ENCODE measurements around the gene NXPH3. TPM values are rescaled to one million over a fixed set of nuclear protein-coding genes. Genes with fewer than 3 reads are reported as not detected.

The NXPH3 gene
- total RNA-seq, 8 experiments from 2014 or later = 0.16 to 1.3 (median 0.39) TPM

DNA sequence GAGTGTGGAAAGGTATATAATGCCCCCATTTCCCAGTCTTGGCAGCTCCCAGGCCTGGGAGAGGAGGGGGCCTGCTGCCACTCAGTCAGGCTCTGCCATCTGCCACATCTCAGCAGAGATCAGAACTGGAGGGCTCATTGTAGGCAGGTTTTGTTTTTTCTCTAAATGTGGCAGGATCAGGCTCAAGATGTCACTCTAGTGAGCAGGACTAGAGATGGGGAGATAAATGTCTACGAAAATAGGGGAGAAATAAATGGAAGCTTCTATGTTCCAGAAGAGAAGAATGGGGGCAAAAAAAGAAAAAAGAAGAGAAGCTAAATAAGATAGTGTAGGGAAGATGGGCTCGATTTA, 13.9 kb downstream of the NXPH3 start:
- in situ Hi-C loops (cut with MboI; ENCODE audit: low pct_unique_long_range_greater_than_20kb in 2 of 9, low sequenced_read_pairs in 9 of 9, unreplicated experiment in 9 of 9) = no loop called here

GRCh38 chr17:49590874-49591273, 15.2 kb downstream of the NXPH3 start:
- no peaks in the 10 kb centered on the region for H3K4me1 ChIP-seq (replicated peaks in 1 of 2)
- no peak overlapping the region for H3K27ac ChIP-seq
- in situ Hi-C loops (cut with MboI; ENCODE audit: low pct_unique_long_range_greater_than_20kb in 2 of 9, low sequenced_read_pairs in 9 of 9, unreplicated experiment in 9 of 9) = no loop called here
- no peak for ATAC-seq (replicated peaks in 6 of 8)
- WGBS, 10 experiments = 100% methylated on average over 1 to 4 of the region's 4 CpGs; no CpG with 5 or more reads in 3 of the 10 experiments
- no peak overlapping the region for H3K4me3 ChIP-seq

More for the DNA sequence above, 13.9 kb downstream of the NXPH3 start:
- WGBS, 10 experiments = 53 to 100% (median 82%) methylated on average over 1 to 2 of the region's 2 CpGs
- H3K27ac ChIP-seq = no peak overlapping the region
- no peak overlapping the region for H3K4me3 ChIP-seq
- H3K4me1 ChIP-seq (replicated peaks in 1 of 2) = no peaks in the 10 kb centered on the region
- no peak for ATAC-seq (replicated peaks in 6 of 8)

DNA sequence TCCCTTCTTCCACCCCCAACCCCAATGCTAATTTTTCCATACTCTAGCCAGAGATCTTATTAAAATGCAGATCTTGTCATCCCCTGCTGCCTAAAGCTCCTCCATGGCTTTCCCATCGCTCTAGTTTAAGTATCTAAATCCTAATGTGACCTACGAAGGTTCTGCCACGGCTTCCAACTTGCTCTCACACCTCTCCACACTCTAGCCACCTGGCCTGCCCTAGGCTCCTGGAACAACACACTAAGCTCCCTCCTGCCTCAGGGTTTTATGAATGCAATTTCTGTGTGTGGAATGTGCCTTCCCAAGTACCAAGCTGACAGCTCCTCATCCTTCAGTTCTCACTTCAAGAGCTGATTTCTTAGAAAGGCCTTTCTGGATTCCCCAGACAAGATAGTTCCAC, 16.6 kb downstream of the NXPH3 start:
- 54 to 80% (median 60%) methylated on average over 1 to 3 of the region's 3 CpGs; no CpG with 5 or more reads in 7 of the 10 experiments for WGBS, 10 experiments
- Histone ChIP-seq H3K4me3 (no peak overlapping the region), H3K27ac (no peak overlapping the region), H3K4me1 (replicated peaks in 1 of 2) (no peaks in the 10 kb centered on the region)
- in situ Hi-C loops (cut with MboI; ENCODE audit: low pct_unique_long_range_greater_than_20kb in 2 of 9, low sequenced_read_pairs in 9 of 9, unreplicated experiment in 9 of 9) = no loop called here
- ATAC-seq (replicated peaks in 6 of 8) = no peak

DNA sequence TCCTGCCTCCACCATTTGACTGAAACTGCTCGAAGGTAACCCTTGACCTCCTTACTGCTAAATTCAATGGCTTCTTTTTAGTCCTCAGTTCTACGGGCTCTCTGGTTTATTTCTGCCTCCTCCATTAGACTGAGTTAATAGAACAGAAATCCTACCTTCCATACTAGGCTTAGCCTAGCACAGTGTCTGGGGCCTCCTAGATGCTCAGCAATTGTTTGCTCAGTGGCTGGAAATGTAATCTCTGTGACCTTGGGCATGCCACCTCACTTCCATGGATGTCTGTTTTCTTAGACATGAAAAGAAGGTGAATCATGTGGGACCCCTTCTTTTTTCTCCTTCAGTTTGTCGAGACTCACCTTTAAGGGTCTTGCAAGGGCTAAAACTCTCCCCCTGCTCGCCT, 19.7 kb downstream of the NXPH3 start:
- no peak overlapping the region for H3K4me3 ChIP-seq
- H3K27ac ChIP-seq = no peak overlapping the region
- 78 to 100% (median 96%) methylated on average over 1 to 4 of the region's 4 CpGs; no CpG with 5 or more reads in 1 of the 10 experiments for WGBS, 10 experiments
- no peak for ATAC-seq (replicated peaks in 6 of 8)
- H3K4me1 ChIP-seq (replicated peaks in 1 of 2) = no peaks in the 10 kb centered on the region
- in situ Hi-C loops (cut with MboI; ENCODE audit: low pct_unique_long_range_greater_than_20kb in 2 of 9, low sequenced_read_pairs in 9 of 9, unreplicated experiment in 9 of 9) = no loop called here

DNA sequence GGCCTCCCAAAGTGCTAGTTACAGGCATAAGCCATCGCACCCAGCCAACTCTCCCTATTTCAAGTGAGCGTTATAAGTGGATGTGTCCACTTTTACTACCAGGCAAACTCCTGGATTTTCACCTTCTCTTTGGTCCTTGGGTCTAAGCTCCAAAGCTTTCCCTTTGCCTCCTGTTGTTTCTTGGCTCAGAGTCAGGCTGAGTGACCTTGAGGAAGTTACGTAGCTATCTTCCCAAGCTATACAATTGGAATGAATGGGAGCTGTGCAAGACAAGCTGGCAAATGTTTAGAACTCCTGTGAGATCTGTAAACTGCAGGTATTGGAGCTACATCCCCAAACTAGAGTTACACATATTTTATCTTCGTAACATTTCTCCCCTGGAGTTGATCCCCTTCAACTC, 20.3 kb downstream of the NXPH3 start:
- H3K4me1 ChIP-seq (replicated peaks in 1 of 2) = no peaks in the 10 kb centered on the region
- in situ Hi-C loops (cut with MboI; ENCODE audit: low pct_unique_long_range_greater_than_20kb in 2 of 9, low sequenced_read_pairs in 9 of 9, unreplicated experiment in 9 of 9) = no loop called here
- 80 to 100% (median 100%) methylated on average over 1 to 3 of the region's 4 CpGs for WGBS, 10 experiments
- H3K27ac ChIP-seq = no peak overlapping the region
- no peak for ATAC-seq (replicated peaks in 6 of 8)
- H3K4me3 ChIP-seq = no peak overlapping the region

DNA sequence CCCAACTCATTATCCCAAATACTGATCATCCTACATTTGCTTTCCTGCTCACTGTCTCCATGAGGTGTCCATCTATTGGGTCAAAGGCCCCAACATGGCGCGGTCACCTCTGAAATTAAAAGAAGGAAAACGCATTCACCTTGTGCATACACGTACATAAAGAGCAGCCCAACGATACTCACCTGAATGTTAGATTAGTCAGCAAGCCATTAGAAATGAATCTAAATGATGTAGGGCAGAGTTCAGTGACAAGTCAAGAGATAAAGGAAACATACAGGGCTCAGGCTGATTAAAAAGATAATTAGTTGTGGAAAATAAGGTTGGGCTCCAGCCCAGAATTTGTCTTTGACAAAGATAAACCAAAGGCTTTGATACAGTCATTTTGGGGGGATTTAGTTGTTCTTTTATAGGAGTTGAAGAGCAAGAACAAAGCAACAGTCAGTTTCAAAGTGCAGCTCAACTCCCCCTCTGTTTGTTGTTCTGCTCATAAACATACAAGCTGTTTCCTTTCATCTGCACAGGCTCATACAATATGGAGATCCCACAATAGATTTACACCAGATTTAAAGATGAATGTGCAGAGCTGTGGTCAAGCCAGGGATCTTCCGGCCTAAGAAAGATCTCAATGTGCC, 21.1 kb downstream of the NXPH3 start:
- in situ Hi-C loops (cut with MboI; ENCODE audit: low pct_unique_long_range_greater_than_20kb in 2 of 9, low sequenced_read_pairs in 9 of 9, unreplicated experiment in 9 of 9) = no loop called here
- H3K27ac ChIP-seq = no peak overlapping the region
- no peak overlapping the region for H3K4me3 ChIP-seq
- no peaks in the 10 kb centered on the region for H3K4me1 ChIP-seq (replicated peaks in 1 of 2)
- 60 to 100% (median 90%) methylated on average over 1 to 6 of the region's 6 CpGs for WGBS, 10 experiments
- no peak for ATAC-seq (replicated peaks in 6 of 8)

DNA sequence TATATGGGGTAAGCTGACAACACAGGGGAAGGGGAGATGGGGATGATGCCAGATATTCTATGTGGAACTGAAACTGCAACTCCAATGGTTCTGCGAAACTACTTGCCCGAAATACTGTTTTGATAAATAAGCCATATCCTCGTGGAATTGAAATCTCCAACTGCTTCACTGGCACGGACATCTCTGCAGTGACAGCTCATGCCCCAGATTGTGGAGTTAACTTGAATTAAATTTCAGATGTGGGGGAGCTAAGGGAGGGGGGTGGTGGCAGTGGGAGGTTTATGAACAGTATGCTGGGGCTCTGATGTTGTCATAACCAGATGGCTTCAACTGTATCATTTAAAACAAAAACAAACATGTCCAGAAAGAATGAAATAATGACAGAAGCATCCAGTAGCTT, 21.8 kb downstream of the NXPH3 start:
- ATAC-seq (replicated peaks in 6 of 8) = no peak
- in situ Hi-C loops (cut with MboI; ENCODE audit: low pct_unique_long_range_greater_than_20kb in 2 of 9, low sequenced_read_pairs in 9 of 9, unreplicated experiment in 9 of 9) = no loop called here
- Histone ChIP-seq H3K4me3 (no peak overlapping the region), H3K27ac (no peak overlapping the region), H3K4me1 (replicated peaks in 1 of 2) (no peaks in the 10 kb centered on the region)
- 92 to 100% (median 95%) methylated on average over 1 to 4 of the region's 4 CpGs; no CpG with 5 or more reads in 5 of the 10 experiments for WGBS, 10 experiments

DNA sequence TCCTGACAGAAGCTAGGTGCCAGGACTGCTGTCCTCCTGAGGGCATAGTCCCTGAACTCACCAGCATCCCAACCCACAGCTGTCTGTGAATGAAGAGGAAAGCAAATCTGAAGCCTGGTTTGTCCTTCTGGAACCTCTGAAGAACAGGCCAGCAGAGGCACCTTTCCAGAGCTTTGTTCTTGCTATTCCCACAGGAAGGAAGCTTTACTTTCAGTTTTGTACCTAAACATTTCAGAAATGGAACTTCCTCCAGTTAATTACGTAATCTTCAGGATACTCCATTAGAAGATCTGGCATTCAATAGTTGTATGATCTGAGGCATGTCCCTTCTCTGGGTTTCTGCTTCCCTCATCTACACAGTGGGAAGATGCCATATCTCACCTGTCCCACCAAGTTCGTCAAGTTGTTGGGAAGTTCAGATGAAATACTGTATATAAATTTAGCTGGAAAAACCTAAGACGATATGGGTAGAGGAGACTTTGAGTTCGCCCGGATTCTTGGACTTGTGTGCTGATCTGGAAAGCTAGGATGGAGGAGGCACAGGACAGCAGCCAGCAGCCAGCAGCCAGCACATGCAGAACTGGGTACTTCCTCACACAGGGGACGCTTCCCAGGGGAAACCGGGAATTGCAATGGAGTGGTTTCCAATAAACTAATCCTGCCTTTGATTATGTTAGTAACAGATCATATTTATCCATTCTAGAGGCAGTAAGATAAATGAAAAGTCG, 22.4 kb downstream of the NXPH3 start:
- 67 to 100% (median 91%) methylated on average over 1 to 8 of the region's 8 CpGs for WGBS, 10 experiments
- no peak for ATAC-seq (replicated peaks in 6 of 8)
- in situ Hi-C loops (cut with MboI; ENCODE audit: low pct_unique_long_range_greater_than_20kb in 2 of 9, low sequenced_read_pairs in 9 of 9, unreplicated experiment in 9 of 9) = no loop called here
- no peaks in the 10 kb centered on the region for H3K4me1 ChIP-seq (replicated peaks in 1 of 2)
- no peak overlapping the region for H3K27ac ChIP-seq
- no peak overlapping the region for H3K4me3 ChIP-seq

- in situ Hi-C loops (cut with MboI; ENCODE audit: low pct_unique_long_range_greater_than_20kb in 2 of 9, low sequenced_read_pairs in 9 of 9, unreplicated experiment in 9 of 9) = no loop called here
- Histone ChIP-seq H3K4me1 (replicated peaks in 1 of 2) (no peaks in the 10 kb centered on the region), H3K27ac (no peak overlapping the region), H3K4me3 (no peak overlapping the region)
- 86 to 100% (median 100%) methylated on average over 1 to 3 of the region's 3 CpGs; no CpG with 5 or more reads in 3 of the 10 experiments for WGBS, 10 experiments
- no peak for ATAC-seq (replicated peaks in 6 of 8)
Observed at GRCh38 chr17:49598918-49599317, 23.2 kb downstream of the NXPH3 start.

DNA sequence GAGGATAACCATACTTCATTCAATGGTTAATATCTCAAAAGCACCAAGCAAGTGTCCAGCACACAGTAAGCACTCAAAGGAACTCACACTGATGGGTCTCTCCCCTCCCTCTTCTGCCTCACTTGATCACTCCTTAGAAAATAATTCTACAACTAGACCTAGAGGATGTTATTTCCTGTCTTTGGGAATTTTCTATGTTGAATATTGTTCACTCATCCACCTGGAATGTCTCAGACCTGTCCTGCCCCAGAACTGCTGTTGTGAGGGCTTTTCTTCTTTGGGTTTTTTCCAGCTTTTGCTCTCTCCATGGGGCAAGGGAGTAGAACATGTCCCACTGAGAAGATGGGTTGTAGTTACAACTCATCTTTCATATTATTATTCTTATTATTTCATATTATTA, 25.3 kb downstream of the NXPH3 start:
- no peak overlapping the region for H3K4me3 ChIP-seq
- H3K4me1 ChIP-seq (replicated peaks in 1 of 2) = no peaks in the 10 kb centered on the region
- ATAC-seq (replicated peaks in 6 of 8) = no peak
- in situ Hi-C loops (cut with MboI; ENCODE audit: low pct_unique_long_range_greater_than_20kb in 2 of 9, low sequenced_read_pairs in 9 of 9, unreplicated experiment in 9 of 9) = no loop called here
- H3K27ac ChIP-seq = no peak overlapping the region

- Histone ChIP-seq H3K27ac (no peak overlapping the region), H3K4me1 (replicated peaks in 1 of 2) (no peaks in the 10 kb centered on the region), H3K4me3 (no peak overlapping the region)
- no peak for ATAC-seq (replicated peaks in 6 of 8)
- in situ Hi-C loops (cut with MboI; ENCODE audit: low pct_unique_long_range_greater_than_20kb in 2 of 9, low sequenced_read_pairs in 9 of 9, unreplicated experiment in 9 of 9) = no loop called here
Observed at GRCh38 chr17:49602783-49603182, 27.1 kb downstream of the NXPH3 start.

DNA sequence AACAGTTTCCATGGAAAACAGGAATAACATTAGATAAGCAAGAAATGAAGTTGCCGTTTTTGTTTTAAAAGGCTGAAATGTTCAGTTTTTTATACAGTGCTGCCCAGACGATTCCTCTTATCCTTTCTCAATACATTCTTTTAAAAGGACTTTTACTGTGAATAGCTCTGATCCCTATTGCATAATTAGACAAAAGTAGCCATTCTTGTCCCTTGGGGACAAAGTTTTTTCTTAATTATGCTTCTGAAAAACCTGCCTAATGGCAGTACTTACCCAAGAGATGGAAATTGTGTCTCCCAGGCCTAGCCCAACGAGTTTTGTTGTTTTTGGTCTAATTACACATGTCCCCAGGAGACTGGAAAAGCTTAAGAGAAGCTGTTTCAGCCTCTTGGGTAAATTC, 27.6 kb downstream of the NXPH3 start:
- no peak for ATAC-seq (replicated peaks in 6 of 8)
- H3K4me1 ChIP-seq (replicated peaks in 1 of 2) = no peaks in the 10 kb centered on the region
- H3K27ac ChIP-seq = no peak overlapping the region
- 14 to 100% (median 60%) methylated on average over 1 to 3 of the region's 3 CpGs; no CpG with 5 or more reads in 1 of the 10 experiments for WGBS, 10 experiments
- in situ Hi-C loops (cut with MboI; ENCODE audit: low pct_unique_long_range_greater_than_20kb in 2 of 9, low sequenced_read_pairs in 9 of 9, unreplicated experiment in 9 of 9) = no loop called here
- H3K4me3 ChIP-seq = no peak overlapping the region

DNA sequence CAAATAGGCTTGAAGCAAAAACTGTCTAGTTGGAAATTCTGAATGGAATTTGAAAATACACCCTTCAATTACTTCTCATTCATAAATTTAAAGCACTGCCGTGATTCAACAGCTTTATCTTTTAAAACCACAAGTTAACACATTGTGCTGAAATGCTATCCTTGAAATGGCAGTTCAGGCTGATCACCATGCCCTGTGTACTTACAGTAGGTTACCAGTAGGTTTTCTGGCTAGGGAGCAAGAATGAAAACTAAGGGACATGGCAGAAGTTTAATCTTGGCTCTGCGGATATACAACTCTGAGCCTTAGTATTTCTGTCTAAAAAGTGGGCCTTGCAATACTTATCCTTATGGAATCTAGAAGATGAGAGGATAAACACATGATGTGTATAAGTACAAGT, 28.0 kb downstream of the NXPH3 start:
- 40 to 100% (median 93%) methylated on average over 1 to 2 of the region's 2 CpGs; no CpG with 5 or more reads in 1 of the 10 experiments for WGBS, 10 experiments
- in situ Hi-C loops (cut with MboI; ENCODE audit: low pct_unique_long_range_greater_than_20kb in 2 of 9, low sequenced_read_pairs in 9 of 9, unreplicated experiment in 9 of 9) = no loop called here
- Histone ChIP-seq H3K4me1 (replicated peaks in 1 of 2) (no peaks in the 10 kb centered on the region), H3K4me3 (no peak overlapping the region), H3K27ac (no peak overlapping the region)
- peak in 1 of 8 experiments; percentile 17 for ATAC-seq (replicated peaks in 6 of 8)

DNA sequence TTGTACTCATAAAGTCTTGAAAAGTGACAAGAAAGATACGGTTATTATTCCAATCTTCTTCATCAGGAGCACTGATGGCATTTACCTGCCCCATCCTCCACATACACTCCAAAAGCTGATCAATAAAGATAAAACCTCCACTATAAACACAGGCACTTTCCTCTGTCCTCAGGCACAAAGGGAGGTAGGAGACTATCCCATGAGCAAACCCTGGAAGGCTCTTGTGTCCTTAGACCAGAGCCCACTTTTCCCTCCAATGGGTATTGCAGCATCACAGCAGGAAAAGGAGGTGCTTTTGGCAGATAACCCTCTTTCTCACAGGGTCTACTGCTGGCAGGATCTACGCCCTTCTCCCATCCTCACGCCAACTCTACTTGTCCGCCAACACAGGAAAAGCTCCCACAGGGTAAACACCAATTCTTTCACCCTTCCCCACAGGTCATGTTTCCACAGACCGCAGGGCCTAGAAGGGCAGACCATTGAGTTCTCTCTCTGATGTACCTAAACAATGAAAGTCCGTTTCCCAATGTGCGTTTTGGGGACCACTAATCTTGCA, 28.7 kb downstream of the NXPH3 start:
- Histone ChIP-seq H3K4me1 (replicated peaks in 1 of 2) (no peaks in the 10 kb centered on the region), H3K27ac (no peak overlapping the region), H3K4me3 (no peak overlapping the region)
- WGBS, 10 experiments = 84 to 100% (median 94%) methylated on average over 1 to 7 of the region's 7 CpGs
- in situ Hi-C loops (cut with MboI; ENCODE audit: low pct_unique_long_range_greater_than_20kb in 2 of 9, low sequenced_read_pairs in 9 of 9, unreplicated experiment in 9 of 9) = no loop called here
- no peak for ATAC-seq (replicated peaks in 6 of 8)

Data from motor neuron (in vitro differentiated cells).